GM06990 (cell line): ENCODE data around the gene C11orf86.

Experiments
- DNase-seq: peaks from one replicate; pipeline ENCODE4 v3.0.0-alpha.2; 2011; ENCODE audit not compliant: insufficient read length; ENCODE audit errors: extremely low read depth
- H3K27me3 ChIP-seq: replicated peaks from 2 replicates; pipeline ENCODE4 v1.6.0; 2011; ENCODE audit warnings: low read length; ENCODE audit not compliant: control insufficient read depth, insufficient read depth
- H3K36me3 ChIP-seq: 2 replicates; pipeline ENCODE4 v1.5.1; 2011; ENCODE audit warnings: low read length; ENCODE audit not compliant: control insufficient read depth, insufficient read depth
- H3K4me3 ChIP-seq: replicated peaks from 2 replicates; pipeline ENCODE4 v1.5.1; 2011; ENCODE audit warnings: low read depth, mild to moderate bottlenecking, control low read depth, low read length
- CTCF ChIP-seq: IDR thresholded peaks from 2 replicates; pipeline ENCODE4 v1.5.1; 2011; ENCODE audit warnings: low read length, control low read depth, mild to moderate bottlenecking, inconsistent platforms; ENCODE audit not compliant: insufficient read depth, poor library complexity, severe bottlenecking

Gene C11orf86

DNA sequence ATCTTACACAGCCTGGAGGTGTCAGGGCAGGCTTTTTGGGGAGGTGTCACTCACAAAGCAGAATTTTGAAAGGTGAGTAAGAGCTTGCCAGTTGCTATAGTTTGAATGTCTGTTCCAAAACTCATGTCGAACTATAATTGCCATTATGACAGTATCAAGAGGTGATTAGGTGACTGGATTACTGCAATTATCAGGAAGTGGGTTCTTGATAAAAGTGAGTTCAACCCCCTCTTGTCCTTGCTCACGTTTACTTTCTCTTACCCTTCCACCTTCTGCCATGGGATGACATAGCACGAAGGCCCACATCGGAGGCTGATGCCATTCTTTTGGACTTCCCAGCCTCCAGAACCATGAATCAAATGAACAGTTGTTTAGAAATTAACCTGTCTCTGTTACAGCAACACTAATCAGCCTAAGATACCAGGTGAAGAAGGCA, 4.7 kb upstream of the C11orf86 start:
- DNase-seq, result no peak
- no peak for TF ChIP-seq CTCF
- H3K36me3 ChIP-seq, result no peaks in the 10 kb centered on the region
- H3K27me3 ChIP-seq, result no peaks in the 10 kb centered on the region; the same call in 1 of the 2 replicates
- no peak overlapping the region for H3K4me3 ChIP-seq

- no peaks in the 10 kb centered on the region for H3K36me3 ChIP-seq
- DNase-seq, result no peak
- no peak for TF ChIP-seq CTCF
- no peaks in the 10 kb centered on the region; the same call in 1 of the 2 replicates for H3K27me3 ChIP-seq
- no peak overlapping the region for H3K4me3 ChIP-seq
These were observed 4.2 kb upstream of the C11orf86 start for GRCh38 chr11:66970807-66971442.

- Histone ChIP-seq H3K4me3 (no peak overlapping the region), H3K27me3 (no peaks in the 10 kb centered on the region; the same call in 1 of the 2 replicates), H3K36me3 (no peaks in the 10 kb centered on the region)
- DNase-seq, result no peak
- no peak for TF ChIP-seq CTCF
These were observed 3.6 kb upstream of the C11orf86 start for GRCh38 chr11:66971488-66971887.

- Histone ChIP-seq H3K36me3 (no peaks in the 10 kb centered on the region), H3K27me3 (no peaks in the 10 kb centered on the region; the same call in 1 of the 2 replicates), H3K4me3 (no peak overlapping the region)
- no peak for TF ChIP-seq CTCF
- DNase-seq, result no peak
These were observed 1.0 kb upstream of the C11orf86 start for GRCh38 chr11:66973956-66974580.

GRCh38 chr11:66975405-66976027, 412 bp downstream of the C11orf86 start:
- Histone ChIP-seq H3K27me3 (no peaks in the 10 kb centered on the region; the same call in 1 of the 2 replicates), H3K4me3 (no peak overlapping the region), H3K36me3 (no peaks in the 10 kb centered on the region)
- no peak for TF ChIP-seq CTCF
- no peak for DNase-seq
